A549 (cell line): Measurements from ENCODE around the gene LIPN. TPM values are rescaled to one million over a fixed set of nuclear protein-coding genes. Genes with fewer than 3 reads are reported as not detected.

ENCODE experiments used
- ATAC-seq, 2 experiments: fragments of 200-7000 bp in 1 of 2; fragments of >200 bp in 1 of 2; cut with Nextera tagmentation in 1 of 2; cut with Tn5 transposase in 1 of 2; 3 replicates each; pipeline versions ENCODE4 v1.8.0 to v1.9.1; 2018 to 2020; ENCODE audit warnings: mild to moderate bottlenecking in 1 of 2, moderate library complexity in 1 of 2
- CTCF ChIA-PET: fragments of 300-600 bp; sonication (Branson Sonifier 250); formaldehyde crosslinking; extraction: SDS; loops from one replicate; lab custom pipeline; 2021; ENCODE audit warnings: antibody characterized with exemption, inconsistent platforms; lab: Yijun Ruan, JAX
- POLR2A ChIA-PET: fragments of 350-600 bp; formaldehyde crosslinking; extraction: SDS; loops from one replicate; lab custom pipeline; 2021; ENCODE audit warnings: antibody characterized with exemption, inconsistent platforms; lab: Yijun Ruan, JAX
- DNase-seq, 2 experiments: peaks; one replicate each; pipeline versions ENCODE4 v3.0.0 to v3.0.0-alpha.2; 2011 to 2016; ENCODE audit warnings: low read depth in 1 of 2, low spot score in 1 of 2
- FAIRE-seq: peaks from 2 replicates; lab custom pipeline; 2011; peaks lifted over from hg19 to GRCh38; lab: Jason Lieb, UNC
- H3K27ac ChIP-seq, 2 experiments: fragments of >200 bp; sonication (Bioruptor Twin); formaldehyde crosslinking; 3 replicates each; pipeline ENCODE4 v1.5.1; 2016 to 2017
- H3K4me1 ChIP-seq: fragments of >200 bp; sonication (Bioruptor Twin); formaldehyde crosslinking; 3 replicates; pipeline ENCODE4 v1.6.1; 2016
- H3K4me2 ChIP-seq: fragments of >200 bp; sonication (Bioruptor Twin); formaldehyde crosslinking; 3 replicates; pipeline ENCODE4 v1.6.1; 2016
- H3K4me3 ChIP-seq: fragments of >200 bp; sonication (Bioruptor Twin); formaldehyde crosslinking; 3 replicates; pipeline ENCODE4 v1.5.1; 2016
- H3K9me3 ChIP-seq: fragments of >200 bp; sonication (Bioruptor Twin); formaldehyde crosslinking; 3 replicates; pipeline ENCODE4 v1.6.1; 2016
- BCL3 ChIP-seq: fragments of >200 bp; sonication (Bioruptor Twin); formaldehyde crosslinking; IDR thresholded peaks from 3 replicates; pipeline ENCODE4 v1.6.1; 2016
- CBX8 ChIP-seq: fragments of 200-600 bp; sonication (generic); IDR thresholded peaks from 2 replicates; pipeline ENCODE4 v1.6.1; 2016
- CEBPB ChIP-seq, 2 experiments: fragments of >200 bp in 1 of 2; sonication (Bioruptor Twin) in 1 of 2; formaldehyde crosslinking in 1 of 2; IDR thresholded peaks; 2 replicates each; pipeline ENCODE4 v1.6.1; 2012 to 2016
- CTCF ChIP-seq: fragments of >200 bp; sonication (Bioruptor Twin); formaldehyde crosslinking; IDR thresholded peaks from 3 replicates; pipeline ENCODE4 v1.5.1; 2016
- EHF ChIP-seq: fragments of 250-450 bp; sonication (Bioruptor Pico); IDR thresholded peaks from 2 replicates; pipeline ENCODE4 v1.5.0; 2020; ENCODE audit warnings: mild to moderate bottlenecking
- ELK1 ChIP-seq: fragments of 150-350 bp; IDR thresholded peaks from 2 replicates; pipeline ENCODE4 v1.6.1; 2014; ENCODE audit warnings: low read depth, mild to moderate bottlenecking, low read length
- GATA3 ChIP-seq: IDR thresholded peaks from 2 replicates; pipeline ENCODE4 v1.6.1; 2012; ENCODE audit warnings: borderline replicate concordance
- HES2 ChIP-seq: fragments of >200 bp; sonication (Bioruptor Twin); formaldehyde crosslinking; IDR thresholded peaks from 2 replicates; pipeline ENCODE4 v1.6.1; 2016
- HOXB13 ChIP-seq: fragments of 250-450 bp; sonication (Bioruptor Pico); IDR thresholded peaks from 2 replicates; pipeline ENCODE4 v1.5.0; 2020; ENCODE audit warnings: low read depth, mild to moderate bottlenecking, moderate library complexity
- KDM5A ChIP-seq: fragments of 200-600 bp; sonication (generic); IDR thresholded peaks from 2 replicates; pipeline ENCODE4 v1.6.1; 2016; ENCODE audit warnings: antibody characterized with exemption, mild to moderate bottlenecking
- MAX ChIP-seq: IDR thresholded peaks from 2 replicates; pipeline ENCODE4 v1.6.1; 2012
- MAZ ChIP-seq: fragments of 150-350 bp; IDR thresholded peaks from 2 replicates; pipeline ENCODE4 v1.6.1; 2014; ENCODE audit warnings: antibody characterized with exemption, low read depth, low read length, borderline replicate concordance
- PHF8 ChIP-seq: fragments of 200-600 bp; sonication (generic); IDR thresholded peaks from 2 replicates; pipeline ENCODE4 v1.6.1; 2016; ENCODE audit warnings: low read depth, mild to moderate bottlenecking, antibody characterized with exemption, moderate library complexity, borderline replicate concordance
- POLR2AphosphoS2 ChIP-seq: conservative IDR thresholded peaks from 2 replicates; pipeline ENCODE4 v1.6.1; 2012; ENCODE audit warnings: low read length, improper control_type of control experiment, inconsistent platforms
- RAD21 ChIP-seq, 2 experiments: fragments of >200 bp in 1 of 2; sonication (Bioruptor Twin) in 1 of 2; formaldehyde crosslinking in 1 of 2; IDR thresholded peaks in 1 of 2; conservative IDR thresholded peaks in 1 of 2; 2 replicates in 1 of 2; 3 replicates in 1 of 2; pipeline ENCODE4 v1.6.1; 2012 to 2018; ENCODE audit warnings: inconsistent platforms in 1 of 2
- RARB ChIP-seq: fragments of 250-450 bp; sonication (Bioruptor Pico); IDR thresholded peaks from 2 replicates; pipeline ENCODE4 v1.8.0; 2021; ENCODE audit warnings: mild to moderate bottlenecking, moderate library complexity
- REST ChIP-seq: fragments of 200-600 bp; sonication (generic); IDR thresholded peaks from 2 replicates; pipeline ENCODE4 v1.6.1; 2016; ENCODE audit warnings: antibody characterized with exemption, mild to moderate bottlenecking, moderate library complexity
- RFX5 ChIP-seq: fragments of 450-650 bp; IDR thresholded peaks from 2 replicates; pipeline ENCODE4 v1.7.1; 2014; ENCODE audit warnings: antibody characterized with exemption, mild to moderate bottlenecking, moderate library complexity
- SREBF2 ChIP-seq: fragments of 450-650 bp; IDR thresholded peaks from 2 replicates; pipeline ENCODE4 v1.6.1; 2014; ENCODE audit warnings: mild to moderate bottlenecking, moderate library complexity
- ZSCAN20 ChIP-seq: fragments of 250-450 bp; sonication (Bioruptor Pico); IDR thresholded peaks from 2 replicates; pipeline ENCODE4 v1.8.0; 2022; ENCODE audit warnings: mild to moderate bottlenecking, moderate library complexity
- WGBS: methylation state at CpG from one replicate; pipeline ENCODE4 v1.1.6; 2017; ENCODE audit errors: missing lambda C conversion rate; 5-methylcytosine and 5-hydroxymethylcytosine counted together
- polyA plus RNA-seq, 4 experiments: library from polyadenylated mRNA; depleted of rRNA in 3 of 4; stranded (reverse); fragments of >200 nt; fragmentation: RNase III in 1 of 4; extraction: RNeasy Plus Mini Kit Qiagen cat#74134 plus additional on column Dnase treatment in 1 of 4; gene quantifications; 2 replicates in 3 of 4; 3 replicates in 1 of 4; pipeline ENCODE4 v1.2.3, GENCODE V29; 2011 to 2017

The LIPN gene
- polyA plus RNA-seq, 2 of the 4 experiments (the other 2 are of a cell fraction) = not detected

GRCh38 chr10:88786032-88786770 is 26.4 kb downstream of the LIPN start:
- no peak for TF ChIP-seq SREBF2
- no peak for TF ChIP-seq RARB (CRISPR knock-in tag)
- TF ChIP-seq CEBPB (IDR thresholded peaks at IDR 0.05) = no peak
- no peak for TF ChIP-seq CTCF
- no peak for TF ChIP-seq GATA3
- TF ChIP-seq HOXB13 (CRISPR knock-in tag) = no peak
- no peak for TF ChIP-seq ELK1
- TF ChIP-seq EHF (CRISPR knock-in tag) = no peak
- no peak for TF ChIP-seq RFX5
- no peak for TF ChIP-seq REST
- TF ChIP-seq POLR2AphosphoS2 = no peak
- no peak for TF ChIP-seq KDM5A
- no peak for TF ChIP-seq ZSCAN20 (CRISPR knock-in tag)
- no peak for TF ChIP-seq MAX
- TF ChIP-seq CBX8 = no peak
- TF ChIP-seq BCL3 = no peak
- no peak for TF ChIP-seq MAZ
- no peak for TF ChIP-seq PHF8
- TF ChIP-seq HES2 = no peak
- TF ChIP-seq RAD21 (conservative IDR thresholded peaks at IDR 0.05 in 1 of 2, IDR thresholded peaks at IDR 0.05 in 1 of 2) = no peak
- H3K4me3 ChIP-seq = no peak overlapping the region
- 72% methylated on average over 10 of the region's 10 CpGs for WGBS
- no peaks in the 10 kb centered on the region for H3K9me3 ChIP-seq
- H3K4me2 ChIP-seq = no peak overlapping the region
- DNase-seq = no peak
- no peak overlapping the region for H3K27ac ChIP-seq
- CTCF ChIA-PET = no interaction called here
- POLR2A ChIA-PET = no interaction called here
- H3K4me1 ChIP-seq = no peaks in the 10 kb centered on the region
- no peak for FAIRE-seq
- ATAC-seq = no peak
